Esophagus squamous epithelium (tissue), 5 donors: Measurements from ENCODE around the gene CDCA7. TPM values are rescaled to one million over a fixed set of nuclear protein-coding genes. Genes with fewer than 3 reads are reported as not detected.

Source experiments
- DNase-seq: peaks from one replicate; lab custom pipeline; 2025; lab: John Stamatoyannopoulos, UW
- H3K27ac ChIP-seq, 4 donors: fragments of 200-600 bp; sonication (generic); one replicate each; pipeline ENCODE4 v1.5.1; 2016 to 2019; ENCODE audit warnings: mild to moderate bottlenecking in 1 of 4
- H3K27me3 ChIP-seq, 4 donors: fragments of 200-600 bp; sonication (generic); 1 replicate in 3 of 4; 2 replicates in 1 of 4; pipeline versions ENCODE4 v1.5.1 to v1.6.0; 2017 to 2021; ENCODE audit warnings: antibody characterized with exemption in 1 of 4
- H3K36me3 ChIP-seq, 3 donors: fragments of 200-600 bp; sonication (generic); one replicate each; pipeline ENCODE4 v1.5.1; 2016 to 2019
- H3K4me1 ChIP-seq, 3 donors: fragments of 200-600 bp; sonication (generic); one replicate each; pipeline ENCODE4 v1.5.1; 2017 to 2019
- H3K4me3 ChIP-seq, 4 donors: fragments of 200-600 bp; sonication (generic); 1 replicate in 3 of 4; 2 replicates in 1 of 4; pipeline ENCODE4 v1.5.1; 2016 to 2019; ENCODE audit warnings: mild to moderate bottlenecking in 2 of 4, moderate library complexity in 1 of 4
- H3K9me3 ChIP-seq, 3 donors: fragments of 200-600 bp; sonication (generic); one replicate each; pipeline ENCODE4 v1.5.1; 2016 to 2019
- CTCF ChIP-seq, 6 experiments: fragments of 450-650 bp in 4 of 6; fragments of 200-600 bp in 2 of 6; sonication (generic) in 2 of 6; IDR thresholded peaks; one replicate each; pipeline ENCODE4 v1.5.1; 2016 to 2019; ENCODE audit warnings: antibody characterized with exemption in 6 of 6, mild to moderate bottlenecking in 4 of 6, moderate library complexity in 4 of 6
- POLR2A ChIP-seq, 4 donors: fragments of 450-650 bp; IDR thresholded peaks; one replicate each; pipeline ENCODE4 v1.6.1; 2017; ENCODE audit warnings: antibody characterized with exemption in 4 of 4, mild to moderate bottlenecking in 4 of 4, moderate library complexity in 3 of 4
- WGBS, 2 donors: methylation state at CpG; one replicate each; pipeline ENCODE4 v1.1.5; 2018; 5-methylcytosine and 5-hydroxymethylcytosine counted together
- intact Hi-C: fragments of 100-400 bp; cut with DNase I; formaldehyde crosslinking; loops from one replicate; pipeline ENCODE4 v1.15.0; 2022
- total RNA-seq, 4 donors: library from RNA; depleted of rRNA; stranded (reverse); fragments of >200 nt; gene quantifications; one replicate each; pipeline ENCODE4 v1.1.0, GENCODE V29; 2016
- donor health status: DM: yes; HTN: yes; CAD: no.

Gene CDCA7
- total RNA-seq, 4 donors from 2014 or later = 8.8 to 18.4 (median 10.6) TPM

GRCh38 chr2:173357346-173357745, 2.7 kb downstream of the CDCA7 start:
- no peak for DNase-seq
- WGBS, 2 donors = 42 to 62% methylated on average over 3 of the region's 3 CpGs
- H3K4me3 ChIP-seq = no peak overlapping the region
- no peaks in the 10 kb centered on the region for H3K9me3 ChIP-seq
- TF ChIP-seq POLR2A (IDR thresholded peaks at IDR 0.05) (no peak), CTCF (IDR thresholded peaks at IDR 0.05) (no peak)
- H3K27ac ChIP-seq = no peak overlapping the region
- peaks cover 9 to 39% (median 20%) of the 10 kb centered on the region in 3 donors for H3K4me1 ChIP-seq
- intact Hi-C loops = no loop called here
- H3K27me3 ChIP-seq = peaks cover 0 to 46% (median 5%) of the 10 kb centered on the region in 4 donors
- no peaks in the 10 kb centered on the region for H3K36me3 ChIP-seq

- 67 to 83% methylated on average over 5 of the region's 5 CpGs for WGBS, 2 donors
- no peak for DNase-seq
- H3K27me3 ChIP-seq = peaks cover 0 to 33% (median under 1%) of the 10 kb centered on the region in 4 donors
- H3K27ac ChIP-seq = no peak overlapping the region
- intact Hi-C loops = no loop called here
- H3K9me3 ChIP-seq = no peaks in the 10 kb centered on the region
- H3K4me3 ChIP-seq = no peak overlapping the region
- peaks cover 0 to 6% (median 0%) of the 10 kb centered on the region in 3 donors for H3K36me3 ChIP-seq
- peaks cover 9 to 37% (median 20%) of the 10 kb centered on the region in 3 donors for H3K4me1 ChIP-seq
- no peak for TF ChIP-seq CTCF (IDR thresholded peaks at IDR 0.05)
Observed at GRCh38 chr2:173358616-173359015, 3.9 kb downstream of the CDCA7 start.

GRCh38 chr2:173359231-173359630, 4.6 kb downstream of the CDCA7 start:
- Histone ChIP-seq H3K9me3 (no peaks in the 10 kb centered on the region), H3K27ac (no peak overlapping the region), H3K27me3 (peaks cover 0 to 27% (median 0%) of the 10 kb centered on the region in 4 donors), H3K4me1 (peaks cover 3 to 31% (median 16%) of the 10 kb centered on the region in 3 donors), H3K4me3 (no peak overlapping the region), H3K36me3 (peaks cover 0 to 12% (median 0%) of the 10 kb centered on the region in 3 donors)
- no peak for DNase-seq
- 80 to 92% methylated on average over 8 of the region's 8 CpGs for WGBS, 2 donors
- TF ChIP-seq POLR2A (IDR thresholded peaks at IDR 0.05) = no peak
- no peak for TF ChIP-seq CTCF (IDR thresholded peaks at IDR 0.05)
- intact Hi-C loops = no loop called here

- Histone ChIP-seq H3K27me3 (no peaks in the 10 kb centered on the region), H3K36me3 (peaks cover 0 to 32% (median 0%) of the 10 kb centered on the region in 3 donors), H3K9me3 (no peaks in the 10 kb centered on the region), H3K4me3 (no peak overlapping the region), H3K27ac (no peak overlapping the region), H3K4me1 (no peaks in the 10 kb centered on the region)
- intact Hi-C loops = no loop called here
- no peak for DNase-seq
- WGBS, 2 donors = 78 to 93% methylated on average over 3 of the region's 3 CpGs
- TF ChIP-seq CTCF (IDR thresholded peaks at IDR 0.05) = no peak
Observed at GRCh38 chr2:173370198-173370597, 15.5 kb downstream of the CDCA7 start.

- Histone ChIP-seq H3K27ac (no peak overlapping the region), H3K36me3 (peaks cover 0 to 24% (median 0%) of the 10 kb centered on the region in 3 donors), H3K4me1 (no peaks in the 10 kb centered on the region), H3K27me3 (no peaks in the 10 kb centered on the region), H3K4me3 (no peak overlapping the region), H3K9me3 (no peaks in the 10 kb centered on the region)
- intact Hi-C loops = no loop called here
- no peak for DNase-seq
- WGBS, 2 donors = 84 to 88% methylated on average over 3 of the region's 3 CpGs
- TF ChIP-seq POLR2A (IDR thresholded peaks at IDR 0.05) (no peak), CTCF (IDR thresholded peaks at IDR 0.05) (no peak)
Observed at GRCh38 chr2:173371023-173371422, 16.4 kb downstream of the CDCA7 start.
